ENCODE data around the gene CKMT2. TPM values are rescaled to one million over a fixed set of nuclear protein-coding genes. Genes with fewer than 3 reads are reported as not detected.

CKMT2 gene
- total RNA-seq, 1 experiment from 2014 or later, result not detected

GRCh38 chr5:81246697-81247096 lies 13.6 kb downstream of the CKMT2 start:
- peaks cover 15% of the 10 kb centered on the region for H3K4me1 Mint-ChIP-seq (ENCODE audit: insufficient read depth, unreplicated experiment)
- no peak overlapping the region for H3K27ac Mint-ChIP-seq (ENCODE audit: low read depth, unreplicated experiment)
- ChIA-PET POLR2A (no interaction called here), CTCF (interaction anchor here (1.2 to 2.0 kb wide), 2 partner anchors 51 to 53 kb away, joined by 3 to 9 read pairs; no protein-coding TSS in a partner anchor)
- no peak for DNase-seq (ENCODE audit: unreplicated experiment)
- peaks cover 6% of the 10 kb centered on the region for H3K36me3 Mint-ChIP-seq (ENCODE audit: insufficient read depth, unreplicated experiment)
- TF ChIP-seq CTCF (IDR thresholded peaks at IDR 0.05; ENCODE audit: unreplicated experiment), result no peak
- no peaks in the 10 kb centered on the region for H3K27me3 Mint-ChIP-seq (ENCODE audit: insufficient read depth, unreplicated experiment)
- no peaks in the 10 kb centered on the region for H3K9me3 Mint-ChIP-seq (ENCODE audit: unreplicated experiment)
- BruUV-seq (replicated peaks), result no TSS peak
- intact Hi-C loops (cut with micrococcal nuclease), result loop anchor here (10.0 kb wide), 1 partner anchor 48 kb away; no protein-coding TSS in a partner anchor
- H3K4me3 Mint-ChIP-seq (ENCODE audit: unreplicated experiment), result no peak overlapping the region

DNA sequence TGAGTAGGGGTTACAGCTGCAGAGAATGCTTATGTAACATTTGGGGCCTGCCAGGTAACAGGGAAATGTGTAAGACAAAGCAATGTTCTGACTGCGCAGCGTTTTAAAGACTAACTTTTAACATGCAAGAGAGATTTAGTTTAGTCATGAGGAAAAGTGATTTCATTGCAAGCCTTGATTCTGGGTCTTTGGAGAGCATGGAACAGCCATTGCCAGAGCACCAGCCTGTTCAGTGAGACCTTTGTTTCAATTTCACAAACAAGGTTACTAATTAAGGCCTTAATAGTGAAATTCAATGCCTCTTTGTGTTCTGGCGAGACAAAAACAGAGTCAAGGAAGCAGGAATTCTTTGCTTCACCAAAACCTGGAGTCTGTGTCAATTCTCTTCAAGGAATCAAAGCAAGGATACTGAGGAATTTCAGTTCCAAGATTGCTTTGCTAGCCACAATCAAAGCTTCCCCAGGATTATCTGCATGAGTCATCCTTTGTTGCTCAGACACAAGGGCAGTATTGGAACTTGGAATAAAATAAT lies 14.4 kb downstream of the CKMT2 start:
- no TSS peak for BruUV-seq (replicated peaks)
- Mint-ChIP-seq H3K27ac (ENCODE audit: low read depth, unreplicated experiment) (no peak overlapping the region), H3K27me3 (ENCODE audit: insufficient read depth, unreplicated experiment) (no peaks in the 10 kb centered on the region), H3K36me3 (ENCODE audit: insufficient read depth, unreplicated experiment) (peaks cover 6% of the 10 kb centered on the region), H3K4me1 (ENCODE audit: insufficient read depth, unreplicated experiment) (peaks cover 15% of the 10 kb centered on the region), H3K4me3 (ENCODE audit: unreplicated experiment) (no peak overlapping the region), H3K9me3 (ENCODE audit: unreplicated experiment) (no peaks in the 10 kb centered on the region)
- ChIA-PET POLR2A (no interaction called here), CTCF (no interaction called here)
- DNase-seq (ENCODE audit: unreplicated experiment), result no peak
- intact Hi-C loops (cut with micrococcal nuclease), result loop anchor here (10.0 kb wide), 1 partner anchor 47 kb away; no protein-coding TSS in a partner anchor
- no peak for TF ChIP-seq CTCF (IDR thresholded peaks at IDR 0.05; ENCODE audit: unreplicated experiment)

- H3K27me3 Mint-ChIP-seq (ENCODE audit: insufficient read depth, unreplicated experiment), result no peaks in the 10 kb centered on the region
- intact Hi-C loops (cut with micrococcal nuclease), result loop anchor here (10.0 kb wide), 1 partner anchor 46 kb away; no protein-coding TSS in a partner anchor
- no peak overlapping the region for H3K4me3 Mint-ChIP-seq (ENCODE audit: unreplicated experiment)
- peaks cover 7% of the 10 kb centered on the region for H3K36me3 Mint-ChIP-seq (ENCODE audit: insufficient read depth, unreplicated experiment)
- CTCF ChIA-PET, result interaction anchor here (1.6 kb wide), 1 partner anchor 50 kb away, joined by 9 read pairs; no protein-coding TSS in a partner anchor
- no peak for DNase-seq (ENCODE audit: unreplicated experiment)
- POLR2A ChIA-PET, result interaction anchor here (0.8 kb wide), 1 partner anchor 17 kb away, joined by 4 read pairs; no protein-coding TSS in a partner anchor
- BruUV-seq (replicated peaks), result no TSS peak
- no peaks in the 10 kb centered on the region for H3K9me3 Mint-ChIP-seq (ENCODE audit: unreplicated experiment)
- H3K27ac Mint-ChIP-seq (ENCODE audit: low read depth, unreplicated experiment), result no peak overlapping the region
- no peak for TF ChIP-seq CTCF (IDR thresholded peaks at IDR 0.05; ENCODE audit: unreplicated experiment)
- peaks cover 22% of the 10 kb centered on the region for H3K4me1 Mint-ChIP-seq (ENCODE audit: insufficient read depth, unreplicated experiment)
Measured at GRCh38 chr5:81249240-81249639, 16.1 kb downstream of the CKMT2 start.

DNA sequence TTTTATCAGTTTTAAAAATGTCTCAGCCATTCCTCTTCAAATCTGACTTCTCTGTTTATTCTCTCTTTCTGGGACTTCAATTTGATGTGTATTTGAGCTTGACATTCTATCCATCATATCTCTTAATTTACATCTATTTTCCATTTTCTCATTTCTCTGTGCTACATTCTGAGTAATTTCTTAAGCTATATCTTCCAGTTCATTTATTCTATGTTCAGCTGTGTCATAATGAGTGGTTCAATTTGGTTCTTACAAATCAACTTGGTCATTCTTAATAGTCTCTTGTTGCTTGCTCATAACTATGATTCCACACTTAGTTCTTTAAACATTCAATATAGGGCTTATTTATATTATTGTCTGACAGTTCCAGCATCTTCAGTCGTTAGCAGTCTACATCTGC lies 16.9 kb downstream of the CKMT2 start:
- TF ChIP-seq CTCF (IDR thresholded peaks at IDR 0.05; ENCODE audit: unreplicated experiment), result no peak
- H3K36me3 Mint-ChIP-seq (ENCODE audit: insufficient read depth, unreplicated experiment), result peaks cover 7% of the 10 kb centered on the region
- DNase-seq (ENCODE audit: unreplicated experiment), result no peak
- no peaks in the 10 kb centered on the region for H3K9me3 Mint-ChIP-seq (ENCODE audit: unreplicated experiment)
- POLR2A ChIA-PET, result interaction anchor here (1.2 kb wide), 1 partner anchor 48 kb away, joined by 5 read pairs; no protein-coding TSS in a partner anchor
- peaks cover 24% of the 10 kb centered on the region for H3K4me1 Mint-ChIP-seq (ENCODE audit: insufficient read depth, unreplicated experiment)
- H3K4me3 Mint-ChIP-seq (ENCODE audit: unreplicated experiment), result no peak overlapping the region
- CTCF ChIA-PET, result interaction anchor here (1.6 kb wide), 1 partner anchor 49 kb away, joined by 9 read pairs; no protein-coding TSS in a partner anchor
- H3K27ac Mint-ChIP-seq (ENCODE audit: low read depth, unreplicated experiment), result no peak overlapping the region
- no TSS peak for BruUV-seq (replicated peaks)
- H3K27me3 Mint-ChIP-seq (ENCODE audit: insufficient read depth, unreplicated experiment), result no peaks in the 10 kb centered on the region
- intact Hi-C loops (cut with micrococcal nuclease), result no loop called here

All from MCF 10A (cell line).